Adrenal gland (tissue), 12 donors: ENCODE results near the gene MDM4. TPM values are rescaled to one million over a fixed set of nuclear protein-coding genes. Genes with fewer than 3 reads are reported as not detected.

Experiments used
- DNase-seq, 7 donors: peaks; one replicate each; pipeline ENCODE4 v3.0.0-alpha.2; 2019 to 2020
- H3K27ac ChIP-seq, 5 donors: fragments of 200-600 bp; sonication (generic) in 4 of 5; 1 replicate in 3 of 5; 2 replicates in 2 of 5; pipeline versions ENCODE4 v1.5.1 to v1.8.0; 2016 to 2020; ENCODE audit warnings: mild to moderate bottlenecking in 1 of 5
- H3K27me3 ChIP-seq: fragments of 200-600 bp; 2 replicates; pipeline ENCODE4 v1.8.0; 2021
- H3K36me3 ChIP-seq, 2 donors: fragments of 200-600 bp; replicated peaks in 1 of 2; 1 replicate in 1 of 2; 2 replicates in 1 of 2; pipeline versions ENCODE4 v1.5.1 to v1.8.0; 2018 to 2022
- H3K4me1 ChIP-seq, 2 donors: fragments of 200-600 bp; replicated peaks in 1 of 2; 1 replicate in 1 of 2; 2 replicates in 1 of 2; pipeline versions ENCODE4 v1.5.1 to v1.8.0; 2018 to 2021
- H3K4me3 ChIP-seq, 4 donors: fragments of 200-600 bp; sonication (generic) in 3 of 4; one replicate each; pipeline ENCODE4 v1.5.1; 2016 to 2018
- H3K9me3 ChIP-seq, 3 donors: fragments of 200-600 bp; sonication (generic) in 1 of 3; replicated peaks in 1 of 3; 1 replicate in 2 of 3; 2 replicates in 1 of 3; pipeline versions ENCODE4 v1.5.1 to v1.8.0; 2016 to 2021
- CTCF ChIP-seq, 6 experiments: fragments of 450-650 bp in 4 of 6; fragments of 200-600 bp in 2 of 6; sonication (generic) in 1 of 6; IDR thresholded peaks; 1 replicate in 5 of 6; 2 replicates in 1 of 6; pipeline versions ENCODE4 v1.5.1 to v1.8.0; 2016 to 2021; ENCODE audit warnings: antibody characterized with exemption in 6 of 6, mild to moderate bottlenecking in 2 of 6, moderate library complexity in 1 of 6
- POLR2A ChIP-seq, 2 donors: fragments of 450-650 bp; IDR thresholded peaks; one replicate each; pipeline ENCODE4 v1.6.1; 2017; ENCODE audit warnings: antibody characterized with exemption in 2 of 2, mild to moderate bottlenecking in 2 of 2, moderate library complexity in 1 of 2
- WGBS, 4 donors: extraction: QIAGEN DNeasy Blood & Tissue Kit in 2 of 4; methylation state at CpG; one replicate each; pipeline versions ENCODE4 v1.1.5 to v1.1.7; 2013 to 2017; 5-methylcytosine and 5-hydroxymethylcytosine counted together
- intact Hi-C, 2 donors: fragments of 100-400 bp; cut with DNase I; formaldehyde crosslinking; loops; one replicate each; pipeline versions ENCODE4 v1.14.1 to v1.15.0; 2022 to 2023
- polyA plus RNA-seq, 3 donors: library from polyadenylated mRNA; stranded (reverse); fragments of 200-250 nt in 2 of 3; fragments of 350-450 nt in 1 of 3; fragmentation: Illumina TruSeq in 1 of 3; extraction: RNeasy Lipid Tissue Mini Kit (QIAGEN cat#74804) in 1 of 3; gene quantifications; one replicate each; pipeline ENCODE4 v1.2.3, GENCODE V29; 2013 to 2014
- total RNA-seq, 9 donors: library from RNA; depleted of rRNA in 4 of 9; stranded (reverse); fragments of >200 nt in 4 of 9; fragments of 120-200 nt in 1 of 9; fragmentation: NEBNext Ultra II Directional in 1 of 9; extraction: Animal tissue kit (Norgen Biotek cat#: 25700) in 1 of 9; gene quantifications; one replicate each; pipeline versions ENCODE4 v1.1.0 to v1.2.4, GENCODE V29; 2013 to 2023
- donor health status: healthy with polysubstance abuse.
- donor health status: Bipolar disorder and iron deficiency.
- donor health status: DM: yes; HTN: yes; CAD: no.
- donor health status: DM: no; HTN: no; CAD: no.
- donor health status: DM: no; HTN: no; CAD: no.
- donor health status: DM: yes; HTN: yes; CAD: no.

Gene MDM4
- total and polyA plus RNA-seq, 12 donors: 11.3 to 77.4 (median 42.8) TPM

DNA sequence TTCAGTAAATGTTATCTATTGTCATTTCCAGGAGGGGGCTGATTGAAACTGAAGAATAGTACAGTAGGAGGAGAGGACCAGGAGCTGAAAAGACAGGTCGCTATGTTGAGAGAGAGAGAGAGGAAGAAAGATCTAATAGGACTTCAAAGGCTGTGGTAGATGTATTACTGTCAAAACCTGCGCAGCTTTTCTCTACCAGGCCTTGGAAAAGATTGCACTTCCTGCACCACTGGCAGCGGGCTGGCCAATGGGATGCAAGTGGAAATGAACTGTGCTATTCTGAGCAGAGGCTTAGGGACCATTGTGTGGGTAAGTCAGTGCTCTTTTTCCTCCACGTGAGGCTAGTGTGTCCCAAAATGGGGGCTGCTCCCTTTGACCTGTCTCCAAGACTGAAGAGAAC lies 47.1 kb downstream of the MDM4 start:
- H3K27ac ChIP-seq: no peak overlapping the region
- TF ChIP-seq CTCF (IDR thresholded peaks at IDR 0.05): no peak
- TF ChIP-seq POLR2A (IDR thresholded peaks at IDR 0.05): no peak
- no peaks in the 10 kb centered on the region for H3K36me3 ChIP-seq
- no peaks in the 10 kb centered on the region for H3K4me1 ChIP-seq
- no peaks in the 10 kb centered on the region for H3K27me3 ChIP-seq
- H3K9me3 ChIP-seq: no peaks in the 10 kb centered on the region
- 86 to 92% (median 88%) methylated on average over 3 to 4 of the region's 4 CpGs for WGBS, 4 donors
- no peak overlapping the region for H3K4me3 ChIP-seq
- intact Hi-C loops: loop anchor here in 1 of 2 donors (10.0 kb wide), 1 partner anchor 241 kb away; no protein-coding TSS in a partner anchor
- DNase-seq: no peak

DNA sequence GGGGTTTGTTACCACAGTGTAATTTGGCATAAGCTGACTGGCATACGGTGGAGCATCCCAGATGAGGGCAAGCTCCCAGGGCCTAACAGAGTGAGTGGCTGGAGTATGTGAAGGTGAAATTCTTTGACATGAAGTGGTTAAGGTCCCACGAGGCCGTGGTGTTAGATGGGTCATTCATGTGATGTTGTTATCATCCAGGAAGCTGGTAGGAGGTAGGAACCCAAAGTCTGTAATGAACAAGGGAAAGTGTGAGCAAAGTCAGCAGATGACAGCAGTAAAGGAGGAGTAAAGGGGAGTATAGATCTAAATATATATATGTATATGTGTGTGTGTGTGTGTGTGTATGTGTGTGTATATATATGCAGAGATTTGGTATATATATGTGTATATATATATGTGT lies 47.6 kb downstream of the MDM4 start:
- intact Hi-C loops: loop anchor here in 1 of 2 donors (10.0 kb wide), 1 partner anchor 241 kb away; no protein-coding TSS in a partner anchor
- 62 to 79% (median 70%) methylated on average over 3 of the region's 3 CpGs for WGBS, 4 donors
- TF ChIP-seq POLR2A (IDR thresholded peaks at IDR 0.05): no peak
- Histone ChIP-seq H3K4me1 (no peaks in the 10 kb centered on the region), H3K27me3 (no peaks in the 10 kb centered on the region), H3K9me3 (no peaks in the 10 kb centered on the region), H3K4me3 (no peak overlapping the region), H3K36me3 (no peaks in the 10 kb centered on the region), H3K27ac (no peak overlapping the region)
- DNase-seq: no peak

GRCh38 chr1:204564835-204565234 lies 48.6 kb downstream of the MDM4 start:
- no peaks in the 10 kb centered on the region for H3K9me3 ChIP-seq
- DNase-seq: no peak
- no peaks in the 10 kb centered on the region for H3K27me3 ChIP-seq
- intact Hi-C loops: loop anchor here (5.0 to 10.0 kb wide), 2 partner anchors 197 to 240 kb away; no protein-coding TSS in a partner anchor
- WGBS, 4 donors: 82 to 93% (median 87%) methylated on average over 4 of the region's 4 CpGs
- TF ChIP-seq CTCF (IDR thresholded peaks at IDR 0.05): no peak
- TF ChIP-seq POLR2A (IDR thresholded peaks at IDR 0.05): no peak
- H3K4me1 ChIP-seq: no peaks in the 10 kb centered on the region
- H3K36me3 ChIP-seq: no peaks in the 10 kb centered on the region
- H3K4me3 ChIP-seq: no peak overlapping the region
- H3K27ac ChIP-seq: no peak overlapping the region

DNA sequence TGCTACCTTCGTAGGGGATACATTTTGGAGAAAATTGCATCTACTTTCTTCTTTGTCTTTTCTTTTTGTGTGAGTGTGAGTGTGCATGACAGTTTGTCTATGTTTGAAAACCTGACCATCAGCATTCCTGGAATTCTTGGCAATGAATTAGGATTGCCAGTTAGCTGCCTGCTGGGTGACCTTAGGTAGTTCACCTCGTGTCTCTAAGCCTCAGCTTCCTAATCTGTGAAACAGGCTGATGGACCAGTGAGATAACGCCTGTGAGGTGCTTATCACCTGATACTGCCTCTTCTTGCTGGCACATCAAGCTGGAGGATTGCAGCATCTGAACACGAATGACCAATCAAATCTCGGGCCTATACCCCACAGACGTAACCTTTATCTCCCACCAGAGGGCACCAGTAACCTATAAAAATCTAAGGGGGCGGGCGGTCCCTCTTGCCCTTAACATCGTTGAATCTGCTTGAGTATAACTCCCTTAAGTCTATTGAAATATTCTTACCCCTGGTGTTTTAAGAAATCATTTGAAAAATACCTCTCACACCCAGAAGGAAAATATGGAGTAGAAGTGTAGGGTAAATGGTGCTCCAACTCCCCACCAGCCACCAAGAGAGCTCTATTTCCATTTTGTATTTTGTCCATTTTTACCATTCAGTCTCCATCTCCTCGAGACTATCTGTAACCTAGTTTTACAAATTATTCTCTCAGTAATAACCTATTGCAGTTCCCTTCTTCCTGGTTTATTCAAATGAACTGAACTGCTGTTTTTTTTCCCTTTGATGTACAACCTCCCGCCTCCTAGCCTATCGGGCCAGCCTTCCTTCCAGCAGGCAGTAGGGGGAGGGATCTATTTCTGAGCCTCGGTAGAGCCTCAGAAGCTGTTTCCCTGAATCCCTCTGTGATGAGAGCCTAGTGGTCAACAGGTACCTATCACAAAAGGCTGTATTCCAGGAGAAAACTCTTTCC lies 49.7 kb downstream of the MDM4 start:
- WGBS, 4 donors: 23 to 28% (median 26%) methylated on average over 13 of the region's 13 CpGs
- no peaks in the 10 kb centered on the region for H3K4me1 ChIP-seq
- H3K36me3 ChIP-seq: no peaks in the 10 kb centered on the region
- no peak overlapping the region for H3K27ac ChIP-seq
- no peaks in the 10 kb centered on the region for H3K27me3 ChIP-seq
- peak; percentile 40 to 84 (median 56) for DNase-seq
- intact Hi-C loops: loop anchor here (5.0 to 10.0 kb wide), 2 partner anchors 196 to 239 kb away; no protein-coding TSS in a partner anchor
- no peak overlapping the region for H3K4me3 ChIP-seq
- no peaks in the 10 kb centered on the region for H3K9me3 ChIP-seq
- TF ChIP-seq CTCF (IDR thresholded peaks at IDR 0.05): peak; percentile 56 to 80 (median 68)
- TF ChIP-seq POLR2A (IDR thresholded peaks at IDR 0.05): no peak
